Neural progenitor cell (in vitro differentiated cells): ENCODE measurements around the gene SLC6A3. TPM values are rescaled to one million over a fixed set of nuclear protein-coding genes. Genes with fewer than 3 reads are reported as not detected.
A peak's percentile ranks its signal among the peaks of the same experiment; 100 is the strongest.

Experiments used
- DNase-seq: peaks from one replicate; pipeline ENCODE4 v3.0.0-alpha.2; 2016; ENCODE audit warnings: low spot score
- H2AFZ ChIP-seq: fragments of 200-600 bp; sonication (generic); replicated peaks from 2 replicates; pipeline ENCODE4 v1.6.1; 2016; ENCODE audit warnings: antibody characterized with exemption
- H3F3A ChIP-seq: fragments of 200-600 bp; sonication (generic); 2 replicates; pipeline ENCODE4 v1.6.1; 2016; ENCODE audit warnings: antibody characterized with exemption, low read depth
- H3K27ac ChIP-seq: fragments of 200-600 bp; sonication (generic); 2 replicates; pipeline ENCODE4 v1.5.1; 2016; ENCODE audit warnings: mild to moderate bottlenecking
- H3K27me3 ChIP-seq: fragments of 200-600 bp; sonication (generic); 2 replicates; pipeline ENCODE4 v1.6.1; 2016; ENCODE audit warnings: mild to moderate bottlenecking, moderate library complexity
- H3K36me3 ChIP-seq: fragments of 200-600 bp; sonication (generic); 2 replicates; pipeline ENCODE4 v1.5.1; 2016
- H3K4me1 ChIP-seq: fragments of 200-600 bp; sonication (generic); 2 replicates; pipeline ENCODE4 v1.6.1; 2016; ENCODE audit warnings: mixed run types
- H3K4me2 ChIP-seq: fragments of 200-600 bp; sonication (generic); 2 replicates; pipeline ENCODE4 v1.6.1; 2016
- H3K4me3 ChIP-seq: fragments of 200-600 bp; sonication (generic); 2 replicates; pipeline ENCODE4 v1.5.1; 2016
- H3K79me2 ChIP-seq: fragments of 200-600 bp; sonication (generic); 2 replicates; pipeline ENCODE4 v1.6.1; 2016; ENCODE audit warnings: low read depth
- H3K9ac ChIP-seq: fragments of 200-600 bp; sonication (generic); 2 replicates; pipeline ENCODE4 v1.6.1; 2016
- H3K9me3 ChIP-seq: fragments of 200-600 bp; sonication (generic); 2 replicates; pipeline ENCODE4 v1.5.1; 2016; ENCODE audit warnings: low read depth
- H4K20me1 ChIP-seq: fragments of 200-600 bp; sonication (generic); 2 replicates; pipeline ENCODE4 v1.6.1; 2016; ENCODE audit warnings: low read depth
- H3K27ac Mint-ChIP-seq: 3 replicates; pipeline ENCODE4 v1.8.0; 2021; ENCODE audit warnings: mixed read lengths
- H3K27me3 Mint-ChIP-seq: 2 replicates; pipeline ENCODE4 v1.8.0; 2022; ENCODE audit warnings: low read depth, mild to moderate bottlenecking, inconsistent platforms, moderate library complexity, mixed read lengths; ENCODE audit not compliant: insufficient read depth
- H3K36me3 Mint-ChIP-seq: 3 replicates; pipeline ENCODE4 v1.8.0; 2021; ENCODE audit warnings: mixed read lengths
- H3K4me1 Mint-ChIP-seq: 3 replicates; pipeline ENCODE4 v1.8.0; 2021; ENCODE audit warnings: mixed read lengths
- H3K4me3 Mint-ChIP-seq: 3 replicates; pipeline ENCODE4 v1.8.0; 2021; ENCODE audit warnings: mild to moderate bottlenecking, moderate library complexity, mixed read lengths
- H3K9me3 Mint-ChIP-seq: 3 replicates; pipeline ENCODE4 v1.8.0; 2020; ENCODE audit warnings: mixed read lengths
- CTCF ChIP-seq: fragments of 200-600 bp; sonication (generic); IDR thresholded peaks from 2 replicates; pipeline ENCODE4 v1.5.1; 2017; ENCODE audit warnings: antibody characterized with exemption, mild to moderate bottlenecking
- EZH2 ChIP-seq: fragments of 200-600 bp; sonication (generic); IDR thresholded peaks from 2 replicates; pipeline ENCODE4 v1.6.1; 2017; ENCODE audit warnings: antibody characterized with exemption, mild to moderate bottlenecking, moderate library complexity
- EZH2phosphoT487 ChIP-seq: fragments of 200-600 bp; sonication (generic); IDR thresholded peaks from 2 replicates; pipeline ENCODE4 v1.6.1; 2017; ENCODE audit warnings: antibody characterized with exemption
- total RNA-seq: library from RNA; depleted of rRNA; stranded (reverse); fragments of >200 nt; gene quantifications from 2 replicates; pipeline ENCODE4 v1.2.3, GENCODE V29; 2015; ENCODE audit warnings: low replicate concordance

SLC6A3 gene
- total RNA-seq, 1 donor from 2014 or later: 0.32 TPM

GRCh38 chr5:1447671-1448361 is 2.6 kb upstream of the SLC6A3 start:
- no peaks in the 10 kb centered on the region for H3K36me3 Mint-ChIP-seq
- peaks cover 6% of the 10 kb centered on the region for H3K4me1 Mint-ChIP-seq
- DNase-seq: no peak
- H3K9me3 Mint-ChIP-seq: peaks cover 3% of the 10 kb centered on the region
- H3K27me3 ChIP-seq: peaks cover 96% of the 10 kb centered on the region
- H3K9me3 ChIP-seq: peaks cover 6% of the 10 kb centered on the region
- H3K36me3 ChIP-seq: no peaks in the 10 kb centered on the region
- H3K4me3 ChIP-seq: no peak overlapping the region
- H4K20me1 ChIP-seq: peaks cover 28% of the 10 kb centered on the region
- peaks cover 52% of the 10 kb centered on the region for H3K27me3 Mint-ChIP-seq
- H3K27ac ChIP-seq: no peak overlapping the region
- TF ChIP-seq EZH2phosphoT487 (no peak), CTCF (no peak), EZH2 (no peak)
- H3K9ac ChIP-seq: no peak overlapping the region
- H3K4me3 Mint-ChIP-seq: no peak overlapping the region
- H3K4me1 ChIP-seq: peaks cover 8% of the 10 kb centered on the region
- no peaks in the 10 kb centered on the region for H3K79me2 ChIP-seq
- no peak overlapping the region for H3K27ac Mint-ChIP-seq
- no peak overlapping the region for H3K4me2 ChIP-seq
- H3F3A ChIP-seq: no peaks in the 10 kb centered on the region
- no peak overlapping the region for H2AFZ ChIP-seq

- Histone ChIP-seq H3K9me3 (no peaks in the 10 kb centered on the region), H3F3A (no peaks in the 10 kb centered on the region), H3K36me3 (no peaks in the 10 kb centered on the region), H3K79me2 (no peaks in the 10 kb centered on the region), H3K9ac (no peak overlapping the region), H3K4me3 (no peak overlapping the region), H4K20me1 (peaks cover 28% of the 10 kb centered on the region), H3K27me3 (peaks cover 100% of the 10 kb centered on the region), H3K27ac (no peak overlapping the region), H3K4me1 (peaks cover 8% of the 10 kb centered on the region), H2AFZ (no peak overlapping the region), H3K4me2 (peak overlapping the region; percentile 91)
- H3K4me1 Mint-ChIP-seq: peaks cover 6% of the 10 kb centered on the region
- no peak overlapping the region for H3K27ac Mint-ChIP-seq
- peaks cover 2% of the 10 kb centered on the region for H3K9me3 Mint-ChIP-seq
- DNase-seq: peak; percentile 18
- H3K36me3 Mint-ChIP-seq: no peaks in the 10 kb centered on the region
- TF ChIP-seq CTCF (no peak), EZH2 (no peak), EZH2phosphoT487 (no peak)
- peaks cover 57% of the 10 kb centered on the region for H3K27me3 Mint-ChIP-seq
- no peak overlapping the region for H3K4me3 Mint-ChIP-seq
Measured at GRCh38 chr5:1446602-1447343, 1.5 kb upstream of the SLC6A3 start.

GRCh38 chr5:1445689-1446601 is 705 bp upstream of the SLC6A3 start:
- peak; percentile 49 for DNase-seq
- Histone ChIP-seq H3K4me3 (peak overlapping the region; percentile 52), H3K27ac (no peak overlapping the region), H4K20me1 (peaks cover 28% of the 10 kb centered on the region), H2AFZ (peak overlapping the region; percentile 93), H3F3A (no peaks in the 10 kb centered on the region), H3K4me2 (peak overlapping the region; percentile 91), H3K27me3 (peaks cover 100% of the 10 kb centered on the region), H3K9ac (no peak overlapping the region), H3K9me3 (no peaks in the 10 kb centered on the region), H3K36me3 (no peaks in the 10 kb centered on the region), H3K4me1 (peaks cover 8% of the 10 kb centered on the region), H3K79me2 (no peaks in the 10 kb centered on the region)
- no peak overlapping the region for H3K4me3 Mint-ChIP-seq
- H3K27ac Mint-ChIP-seq: no peak overlapping the region
- no peak for TF ChIP-seq CTCF
- peak; percentile 96 for TF ChIP-seq EZH2
- peak; percentile 96 for TF ChIP-seq EZH2phosphoT487
- no peaks in the 10 kb centered on the region for H3K36me3 Mint-ChIP-seq
- peaks cover 6% of the 10 kb centered on the region for H3K4me1 Mint-ChIP-seq
- H3K27me3 Mint-ChIP-seq: peaks cover 57% of the 10 kb centered on the region
- peaks cover 2% of the 10 kb centered on the region for H3K9me3 Mint-ChIP-seq
